HCT116 (cell line): Measurements from ENCODE around the gene SLC17A1. TPM values are rescaled to one million over a fixed set of nuclear protein-coding genes. Genes with fewer than 3 reads are reported as not detected.

ENCODE experiments used
- ATAC-seq: fragments of 200-7000 bp; cut with Tn5 transposase; 2 replicates; pipeline ENCODE4 v1.9.1; 2020; ENCODE audit warnings: mild to moderate bottlenecking, moderate library complexity
- BruUV-seq: library from RNA; stranded (reverse); fragments of 400-500 nt; replicated peaks from 2 replicates; lab custom pipeline; 2021; lab: Mats Ljungman, UMichigan
- CTCF ChIA-PET: fragments of 300-600 bp; sonication (Branson Sonifier 250); formaldehyde crosslinking; loops from one replicate; lab custom pipeline; 2021; ENCODE audit warnings: antibody characterized with exemption; lab: Charles Lee
- POLR2A ChIA-PET: fragments of 300-600, 350-600 bp; sonication (Branson Sonifier 250); formaldehyde crosslinking; loops from one replicate; lab custom pipeline; 2021; ENCODE audit warnings: antibody characterized with exemption; lab: Charles Lee
- RAD21 ChIA-PET, 2 experiments: fragments of 300-600 bp; sonication (Branson Sonifier 250); formaldehyde crosslinking; loops; one replicate each; lab custom pipeline; 2023; ENCODE audit warnings: low total read pairs in 2 of 2; ENCODE audit not compliant: uncharacterized antibody in 2 of 2, unreplicated experiment in 2 of 2, low non-redundant PET in 1 of 2; lab: Charles Lee
- DNase-seq: peaks from one replicate; pipeline ENCODE4 v3.0.0-alpha.2; 2010; ENCODE audit warnings: low read depth, low spot score
- H2AFZ ChIP-seq: fragments of 200-600 bp; shearing (Covaris generic), sonication (generic); 2 replicates; pipeline ENCODE4 v1.6.1; 2017; ENCODE audit warnings: low read depth, mixed run types, mixed read lengths, antibody characterized with exemption, low read length; ENCODE audit not compliant: poor library complexity, severe bottlenecking
- H3K27ac ChIP-seq: 2 replicates; pipeline ENCODE4 v1.5.1; 2012; ENCODE audit warnings: low read depth, low read length
- H3K27me3 ChIP-seq: fragments of 200-600 bp; sonication (generic); 2 replicates; pipeline ENCODE4 v1.6.1; 2016; ENCODE audit warnings: mixed run types, low read length, mixed read lengths; ENCODE audit not compliant: insufficient read depth
- H3K36me3 ChIP-seq, 2 experiments: fragments of 200-500 bp in 1 of 2; fragments of 200-600 bp in 1 of 2; sonication (Bioruptor generic) in 1 of 2; sonication (generic) in 1 of 2; 2 replicates each; pipeline versions ENCODE4 v1.5.1 to v1.6.1; 2014 to 2016; ENCODE audit warnings: low read length in 2 of 2, inconsistent platforms in 1 of 2, mixed read lengths in 1 of 2, mixed run types in 1 of 2; ENCODE audit not compliant: insufficient read depth in 2 of 2, control insufficient read depth in 1 of 2
- H3K4me1 ChIP-seq, 2 experiments: fragments of 200-600 bp in 1 of 2; sonication (generic) in 1 of 2; 2 replicates each; pipeline versions ENCODE4 v1.5.1 to v1.6.1; 2012 to 2017; ENCODE audit warnings: low read length in 2 of 2, inconsistent platforms in 1 of 2, mild to moderate bottlenecking in 1 of 2, mixed read lengths in 1 of 2, mixed run types in 1 of 2, moderate library complexity in 1 of 2; ENCODE audit not compliant: insufficient read depth in 2 of 2, control insufficient read depth in 1 of 2
- H3K4me2 ChIP-seq: fragments of 200-600 bp; sonication (generic); 2 replicates; pipeline ENCODE4 v1.6.1; 2017; ENCODE audit warnings: mixed run types, low read length, mixed read lengths
- H3K4me3 ChIP-seq, 2 experiments: fragments of 200-600 bp in 1 of 2; sonication (generic) in 1 of 2; replicated peaks in 1 of 2; 2 replicates each; pipeline ENCODE4 v1.5.1; 2011 to 2016; ENCODE audit warnings: low read length in 2 of 2, control low read depth in 1 of 2, low read depth in 1 of 2, mild to moderate bottlenecking in 1 of 2, mixed read lengths in 1 of 2, mixed run types in 1 of 2
- H3K79me2 ChIP-seq: fragments of 200-600 bp; sonication (generic); 2 replicates; pipeline ENCODE4 v1.6.1; 2017; ENCODE audit warnings: mild to moderate bottlenecking, mixed run types, low read length, moderate library complexity, mixed read lengths; ENCODE audit not compliant: insufficient read depth
- H3K9ac ChIP-seq: fragments of 200-600 bp; sonication (generic); 2 replicates; pipeline ENCODE4 v1.6.1; 2016; ENCODE audit warnings: low read length, mixed read lengths
- H3K9me2 ChIP-seq: fragments of 200-600 bp; sonication (generic), shearing (Covaris generic); 2 replicates; pipeline ENCODE4 v1.6.1; 2017; ENCODE audit warnings: mixed run types, mild to moderate bottlenecking, moderate library complexity; ENCODE audit not compliant: insufficient read depth
- H3K9me3 ChIP-seq, 2 experiments: fragments of 200-500 bp in 1 of 2; fragments of 200-600 bp in 1 of 2; sonication (Bioruptor generic) in 1 of 2; sonication (generic) in 1 of 2; 2 replicates each; pipeline ENCODE4 v1.6.1; 2014 to 2017; ENCODE audit warnings: low read length in 2 of 2, mixed read lengths in 2 of 2, inconsistent platforms in 1 of 2, low read depth in 1 of 2, mild to moderate bottlenecking in 1 of 2, mixed run types in 1 of 2, moderate library complexity in 1 of 2; ENCODE audit not compliant: control insufficient read depth in 1 of 2, insufficient read depth in 1 of 2
- H4K20me1 ChIP-seq: fragments of 200-600 bp; sonication (generic), shearing (Covaris generic); 2 replicates; pipeline ENCODE4 v1.6.1; 2017; ENCODE audit warnings: mixed run types, mild to moderate bottlenecking, moderate library complexity; ENCODE audit not compliant: insufficient read depth
- ATF3 ChIP-seq: IDR thresholded peaks from 2 replicates; pipeline ENCODE4 v1.6.1; 2012
- CBX3 ChIP-seq: IDR thresholded peaks from 2 replicates; pipeline ENCODE4 v1.6.1; 2012; ENCODE audit warnings: low read depth
- CTCF ChIP-seq, 3 experiments: fragments of 200-600 bp in 1 of 3; sonication (generic) in 1 of 3; IDR thresholded peaks in 2 of 3; conservative IDR thresholded peaks in 1 of 3; 2 replicates each; pipeline ENCODE4 v1.5.1; 2012 to 2017; ENCODE audit warnings: low read depth in 2 of 3, low read length in 2 of 3, antibody characterized with exemption in 1 of 3, borderline replicate concordance in 1 of 3, control low read depth in 1 of 3, mild to moderate bottlenecking in 1 of 3, mixed read lengths in 1 of 3, mixed run types in 1 of 3, moderate library complexity in 1 of 3; ENCODE audit not compliant: insufficient read depth in 1 of 3
- EGR1 ChIP-seq: IDR thresholded peaks from 2 replicates; pipeline ENCODE4 v1.6.1; 2012; ENCODE audit warnings: low read depth
- ELF1 ChIP-seq: IDR thresholded peaks from 2 replicates; pipeline ENCODE4 v1.6.1; 2012; ENCODE audit warnings: low read depth, borderline replicate concordance
- EZH2phosphoT487 ChIP-seq: fragments of 200-600 bp; IDR thresholded peaks from 2 replicates; pipeline ENCODE4 v1.6.1; 2018; ENCODE audit warnings: antibody characterized with exemption, borderline replicate concordance
- FOSL1 ChIP-seq: IDR thresholded peaks from 2 replicates; pipeline ENCODE4 v1.6.1; 2012; ENCODE audit warnings: low read depth
- POLR2A ChIP-seq: IDR thresholded peaks from 2 replicates; pipeline ENCODE4 v1.7.0; 2011; ENCODE audit warnings: borderline replicate concordance; ENCODE audit not compliant: insufficient read depth, insufficient read length; ENCODE audit errors: extremely low read depth
- POLR2AphosphoS5 ChIP-seq: IDR thresholded peaks from 2 replicates; pipeline ENCODE4 v1.6.1; 2011; ENCODE audit warnings: mild to moderate bottlenecking, low read depth, low read length, moderate library complexity
- REST ChIP-seq: IDR thresholded peaks from 2 replicates; pipeline ENCODE4 v1.6.1; 2012; ENCODE audit warnings: low read depth
- SIN3A ChIP-seq: IDR thresholded peaks from 2 replicates; pipeline ENCODE4 v1.6.1; 2012; ENCODE audit warnings: low read depth
- TCF7L2 ChIP-seq: IDR thresholded peaks from 2 replicates; pipeline ENCODE4 v1.7.0; 2011; ENCODE audit warnings: borderline replicate concordance, inconsistent platforms; ENCODE audit not compliant: insufficient read depth, insufficient read length; ENCODE audit errors: extremely low read depth
- YY1 ChIP-seq: IDR thresholded peaks from 2 replicates; pipeline ENCODE4 v1.6.1; 2011; ENCODE audit warnings: low read length, low read depth, moderate library complexity, mild to moderate bottlenecking; ENCODE audit not compliant: insufficient replicate concordance; ENCODE audit errors: extremely low read depth
- ZBTB33 ChIP-seq: IDR thresholded peaks from 2 replicates; pipeline ENCODE4 v1.6.1; 2011; ENCODE audit warnings: mild to moderate bottlenecking, low read length, moderate library complexity; ENCODE audit not compliant: insufficient replicate concordance; ENCODE audit errors: extremely low read depth
- ZNF274 ChIP-seq: fragments of 200-500 bp; sonication (Bioruptor generic); IDR thresholded peaks from 2 replicates; pipeline ENCODE4 v1.6.1; 2014; ENCODE audit warnings: mild to moderate bottlenecking, low read depth, low read length, inconsistent platforms
- intact Hi-C: fragments of 100-400 bp; cut with micrococcal nuclease; formaldehyde crosslinking; loops from 2 replicates; pipeline ENCODE4 v1.10.0; 2022
- total RNA-seq: library from RNA; stranded (reverse); gene quantifications from one replicate; pipeline ENCODE4 v1.2.1, GENCODE V29; 2021; ENCODE audit not compliant: unreplicated experiment

The SLC17A1 gene
- total RNA-seq, 1 experiment from 2014 or later = not detected

- no peak for TF ChIP-seq ZBTB33
- no peak for TF ChIP-seq ELF1
Observed at GRCh38 chr6:25743868-25744267, 88.0 kb downstream of the SLC17A1 start (continued).

- ATAC-seq = no peak
- no peak overlapping the region for H3K4me2 ChIP-seq
- H3K27me3 ChIP-seq = no peaks in the 10 kb centered on the region
Observed at GRCh38 chr6:25735261-25735660, 96.6 kb downstream of the SLC17A1 start.

More at GRCh38 chr6:25735261-25735660, 96.6 kb downstream of the SLC17A1 start:
- Histone ChIP-seq H2AFZ (no peak overlapping the region), H3K36me3 (no peaks in the 10 kb centered on the region), H3K9ac (no peak overlapping the region), H3K9me3 (0 out of 4 replicates have a peak, but pooled peaks cover 0 to 8% of the 10 kb centered on the region in 2 experiments), H3K9me2 (no peaks in the 10 kb centered on the region), H4K20me1 (no peaks in the 10 kb centered on the region), H3K4me1 (no peaks in the 10 kb centered on the region), H3K27ac (no peak overlapping the region), H3K4me3 (no peak overlapping the region), H3K79me2 (no peaks in the 10 kb centered on the region)
- ChIA-PET RAD21 (no interaction called here), POLR2A (no interaction called here), CTCF (no interaction called here)
- BruUV-seq = no TSS peak
- DNase-seq = no peak
- TF ChIP-seq FOSL1 = no peak
- no peak for TF ChIP-seq ZNF274
- TF ChIP-seq EGR1 = no peak
- no peak for TF ChIP-seq TCF7L2
- no peak for TF ChIP-seq ATF3
- no peak for TF ChIP-seq EZH2phosphoT487
- no peak for TF ChIP-seq CTCF (IDR thresholded peaks at IDR 0.05 in 2 of 3, conservative IDR thresholded peaks at IDR 0.05 in 1 of 3; ENCODE audit: borderline replicate concordance in 1 of 3, insufficient read depth in 1 of 3, low read depth in 2 of 3, low read length in 2 of 3)
- TF ChIP-seq CBX3 = no peak
- no peak for TF ChIP-seq POLR2AphosphoS5
- TF ChIP-seq YY1 = no peak
- TF ChIP-seq REST = no peak
- TF ChIP-seq POLR2A = no peak
- no peak for TF ChIP-seq SIN3A
- intact Hi-C loops = no loop called here
